WTC11 (cell line): Measurements from ENCODE around the gene SLC9A4. TPM values are rescaled to one million over a fixed set of nuclear protein-coding genes. Genes with fewer than 3 reads are reported as not detected.

ENCODE experiments used
- ATAC-seq: fragments of 200-7000 bp; cut with Tn5 transposase; 2 replicates; pipeline ENCODE4 v1.10.0; 2021; ENCODE audit warnings: mild to moderate bottlenecking, moderate library complexity
- CTCF ChIA-PET: fragments of 300-600 bp; sonication (Branson Sonifier 250); formaldehyde crosslinking; loops from one replicate; lab custom pipeline; 2021; ENCODE audit warnings: antibody characterized with exemption; lab: Charles Lee
- POLR2A ChIA-PET: fragments of 350-600 bp; sonication (Branson Sonifier 250); formaldehyde crosslinking; loops from one replicate; lab custom pipeline; 2021; ENCODE audit warnings: antibody characterized with exemption; lab: Charles Lee
- DNase-seq: peaks from one replicate; pipeline ENCODE4 v3.0.0; 2021; ENCODE audit warnings: low spot score
- H3K27ac Mint-ChIP-seq: 2 replicates; pipeline ENCODE4 v1.8.0; 2021; ENCODE audit warnings: mixed read lengths
- H3K27me3 Mint-ChIP-seq: 2 replicates; pipeline ENCODE4 v1.8.0; 2021; ENCODE audit warnings: low read depth, mild to moderate bottlenecking, moderate library complexity, mixed read lengths
- H3K36me3 Mint-ChIP-seq: 2 replicates; pipeline ENCODE4 v1.8.0; 2021; ENCODE audit warnings: mixed read lengths
- H3K4me1 Mint-ChIP-seq: 2 replicates; pipeline ENCODE4 v1.8.0; 2022; ENCODE audit warnings: mixed read lengths
- H3K4me3 Mint-ChIP-seq: 2 replicates; pipeline ENCODE4 v1.8.0; 2021; ENCODE audit warnings: mild to moderate bottlenecking, moderate library complexity, mixed read lengths
- H3K9me3 Mint-ChIP-seq: 2 replicates; pipeline ENCODE4 v1.8.0; 2021; ENCODE audit warnings: mixed read lengths
- CREM ChIP-seq: sonication (generic); formaldehyde crosslinking; IDR thresholded peaks from 2 replicates; pipeline ENCODE4 v1.8.1; 2022; ENCODE audit warnings: mild to moderate bottlenecking, missing genetic modification reagents, moderate library complexity
- GRHL2 ChIP-seq: fragments of 250-450 bp; sonication (Bioruptor Pico); IDR thresholded peaks from 2 replicates; pipeline ENCODE4 v1.8.0; 2022; ENCODE audit warnings: mild to moderate bottlenecking, moderate library complexity; ENCODE audit not compliant: insufficient replicate concordance, severe bottlenecking
- IRF2 ChIP-seq: sonication (generic); formaldehyde crosslinking; IDR thresholded peaks from 2 replicates; pipeline ENCODE4 v1.8.0; 2022; ENCODE audit warnings: low read depth, missing genetic modification reagents, borderline replicate concordance
- MYBL2 ChIP-seq: sonication (generic); formaldehyde crosslinking; IDR thresholded peaks from 2 replicates; pipeline ENCODE4 v1.8.1; 2023; ENCODE audit warnings: mild to moderate bottlenecking, moderate library complexity, missing genetic modification reagents
- SOX15 ChIP-seq: fragments of 250-450 bp; sonication (Bioruptor Pico); IDR thresholded peaks from 2 replicates; pipeline ENCODE4 v1.9.0; 2021; ENCODE audit warnings: mild to moderate bottlenecking
- SP1 ChIP-seq: sonication (generic); formaldehyde crosslinking; conservative IDR thresholded peaks from 2 replicates; pipeline ENCODE4 v1.8.1; 2022; ENCODE audit warnings: missing genetic modification reagents
- TCF7 ChIP-seq: sonication (generic); formaldehyde crosslinking; IDR thresholded peaks from 2 replicates; pipeline ENCODE4 v1.8.0; 2022; ENCODE audit warnings: mild to moderate bottlenecking, low read depth, missing genetic modification reagents, moderate library complexity
- TEAD4 ChIP-seq: sonication (generic); formaldehyde crosslinking; IDR thresholded peaks from 2 replicates; pipeline ENCODE4 v1.8.0; 2022; ENCODE audit warnings: mild to moderate bottlenecking, missing genetic modification reagents
- TP53 ChIP-seq: sonication (generic); formaldehyde crosslinking; IDR thresholded peaks from 2 replicates; pipeline ENCODE4 v1.8.1; 2023; ENCODE audit warnings: mild to moderate bottlenecking, missing genetic modification reagents
- ZNF232 ChIP-seq: sonication (generic); formaldehyde crosslinking; IDR thresholded peaks from 2 replicates; pipeline ENCODE4 v1.8.0; 2022; ENCODE audit warnings: mild to moderate bottlenecking, missing genetic modification reagents
- ZNF396 ChIP-seq: fragments of 250-450 bp; sonication (Bioruptor Pico); IDR thresholded peaks from 2 replicates; pipeline ENCODE4 v1.8.0; 2021; ENCODE audit warnings: mild to moderate bottlenecking, moderate library complexity, borderline replicate concordance
- total RNA-seq: library from RNA; stranded (reverse); gene quantifications from 3 replicates; pipeline ENCODE4 v1.2.3, GENCODE V29; 2021
- TF ChIP-seq, protein P1 (sequence below): fragments of 250-450 bp; sonication (Bioruptor Pico); IDR thresholded peaks from 2 replicates; pipeline ENCODE4 v1.9.0; 2021; ENCODE audit warnings: mild to moderate bottlenecking, borderline replicate concordance
- TF ChIP-seq, protein P2 (sequence below): fragments of 250-450 bp; sonication (Bioruptor Pico); IDR thresholded peaks from 2 replicates; pipeline ENCODE4 v1.9.0; 2021; ENCODE audit warnings: mild to moderate bottlenecking
- TF ChIP-seq, protein P3 (sequence below): sonication (generic); formaldehyde crosslinking; IDR thresholded peaks from 2 replicates; pipeline ENCODE4 v1.8.0; 2022; ENCODE audit warnings: mild to moderate bottlenecking, missing genetic modification reagents
- TF ChIP-seq, protein P4 (sequence below): sonication (generic); formaldehyde crosslinking; conservative IDR thresholded peaks from 2 replicates; pipeline ENCODE4 v1.8.1; 2022; ENCODE audit warnings: mild to moderate bottlenecking, missing genetic modification reagents
- TF ChIP-seq, protein P5 (sequence below): sonication (generic); formaldehyde crosslinking; IDR thresholded peaks from 2 replicates; pipeline ENCODE4 v1.8.1; 2023; ENCODE audit warnings: mild to moderate bottlenecking, missing genetic modification reagents, borderline replicate concordance
- TF ChIP-seq, protein P6 (sequence below): fragments of 200-600 bp; IDR thresholded peaks from 2 replicates; pipeline ENCODE4 v1.8.0; 2022; ENCODE audit warnings: antibody characterized with exemption
- TF ChIP-seq, protein P7 (sequence below): sonication (generic); formaldehyde crosslinking; IDR thresholded peaks from 2 replicates; pipeline ENCODE4 v1.8.0; 2023; ENCODE audit warnings: missing genetic modification reagents

The SLC9A4 gene
- total RNA-seq, 1 experiment from 2014 or later, result 0.11 TPM

DNA sequence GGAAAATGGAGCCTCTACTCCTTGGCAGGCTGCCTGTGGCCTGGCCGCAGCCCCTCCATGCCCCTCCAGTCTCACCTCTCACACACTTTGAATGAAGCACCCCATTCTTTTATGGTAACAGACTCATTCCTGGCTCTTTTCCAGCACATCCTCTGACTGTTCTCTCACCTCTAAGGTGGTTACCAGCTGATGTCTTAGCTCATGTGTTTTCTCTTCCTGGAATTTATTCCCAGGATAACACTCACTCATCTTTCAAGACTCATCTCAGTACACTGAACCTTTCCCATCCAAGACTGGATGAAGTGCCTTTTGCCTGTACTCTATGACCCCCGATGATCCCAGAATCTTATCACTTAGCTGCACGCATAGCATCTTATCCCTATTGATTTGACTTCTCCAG lies 50.6 kb downstream of the SLC9A4 start:
- TF ChIP-seq TEAD4 (CRISPR knock-in tag), result no peak
- TF ChIP-seq IRF2 (CRISPR knock-in tag), result no peak
- no peak for TF ChIP-seq TP53 (CRISPR knock-in tag)
- TF ChIP-seq, protein P1, sequence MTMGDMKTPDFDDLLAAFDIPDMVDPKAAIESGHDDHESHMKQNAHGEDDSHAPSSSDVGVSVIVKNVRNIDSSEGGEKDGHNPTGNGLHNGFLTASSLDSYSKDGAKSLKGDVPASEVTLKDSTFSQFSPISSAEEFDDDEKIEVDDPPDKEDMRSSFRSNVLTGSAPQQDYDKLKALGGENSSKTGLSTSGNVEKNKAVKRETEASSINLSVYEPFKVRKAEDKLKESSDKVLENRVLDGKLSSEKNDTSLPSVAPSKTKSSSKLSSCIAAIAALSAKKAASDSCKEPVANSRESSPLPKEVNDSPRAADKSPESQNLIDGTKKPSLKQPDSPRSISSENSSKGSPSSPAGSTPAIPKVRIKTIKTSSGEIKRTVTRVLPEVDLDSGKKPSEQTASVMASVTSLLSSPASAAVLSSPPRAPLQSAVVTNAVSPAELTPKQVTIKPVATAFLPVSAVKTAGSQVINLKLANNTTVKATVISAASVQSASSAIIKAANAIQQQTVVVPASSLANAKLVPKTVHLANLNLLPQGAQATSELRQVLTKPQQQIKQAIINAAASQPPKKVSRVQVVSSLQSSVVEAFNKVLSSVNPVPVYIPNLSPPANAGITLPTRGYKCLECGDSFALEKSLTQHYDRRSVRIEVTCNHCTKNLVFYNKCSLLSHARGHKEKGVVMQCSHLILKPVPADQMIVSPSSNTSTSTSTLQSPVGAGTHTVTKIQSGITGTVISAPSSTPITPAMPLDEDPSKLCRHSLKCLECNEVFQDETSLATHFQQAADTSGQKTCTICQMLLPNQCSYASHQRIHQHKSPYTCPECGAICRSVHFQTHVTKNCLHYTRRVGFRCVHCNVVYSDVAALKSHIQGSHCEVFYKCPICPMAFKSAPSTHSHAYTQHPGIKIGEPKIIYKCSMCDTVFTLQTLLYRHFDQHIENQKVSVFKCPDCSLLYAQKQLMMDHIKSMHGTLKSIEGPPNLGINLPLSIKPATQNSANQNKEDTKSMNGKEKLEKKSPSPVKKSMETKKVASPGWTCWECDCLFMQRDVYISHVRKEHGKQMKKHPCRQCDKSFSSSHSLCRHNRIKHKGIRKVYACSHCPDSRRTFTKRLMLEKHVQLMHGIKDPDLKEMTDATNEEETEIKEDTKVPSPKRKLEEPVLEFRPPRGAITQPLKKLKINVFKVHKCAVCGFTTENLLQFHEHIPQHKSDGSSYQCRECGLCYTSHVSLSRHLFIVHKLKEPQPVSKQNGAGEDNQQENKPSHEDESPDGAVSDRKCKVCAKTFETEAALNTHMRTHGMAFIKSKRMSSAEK (CRISPR knock-in tag), result no peak
- no peaks in the 10 kb centered on the region for H3K4me1 Mint-ChIP-seq
- H3K36me3 Mint-ChIP-seq, result no peaks in the 10 kb centered on the region
- H3K4me3 Mint-ChIP-seq, result no peak overlapping the region
- ChIA-PET POLR2A (no interaction called here), CTCF (interaction anchor here (1.6 kb wide), 1 partner anchor 92 kb away, joined by 4 read pairs; no protein-coding TSS in a partner anchor)
- no peak for ATAC-seq
- DNase-seq, result no peak
- H3K9me3 Mint-ChIP-seq, result no peaks in the 10 kb centered on the region
- H3K27me3 Mint-ChIP-seq, result no peaks in the 10 kb centered on the region
- H3K27ac Mint-ChIP-seq, result no peak overlapping the region

DNA sequence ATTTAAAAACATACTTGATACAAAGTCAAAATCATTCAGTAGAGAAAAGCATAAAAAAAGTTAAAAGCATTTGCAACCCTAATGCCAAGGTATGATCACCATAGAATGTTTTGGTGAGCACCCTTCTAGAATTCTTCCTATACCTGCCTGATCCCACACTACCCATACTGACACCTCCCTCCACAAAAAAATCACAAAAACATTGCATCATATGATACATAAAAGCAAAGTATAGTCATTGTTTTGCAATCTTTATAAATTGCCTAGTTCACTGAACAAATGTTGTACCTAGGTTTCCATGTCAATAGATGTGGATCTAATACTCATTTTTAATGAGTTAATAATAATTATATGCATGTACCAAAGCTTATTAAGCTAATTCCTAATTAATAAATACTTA lies 54.1 kb downstream of the SLC9A4 start:
- TF ChIP-seq, protein P2, sequence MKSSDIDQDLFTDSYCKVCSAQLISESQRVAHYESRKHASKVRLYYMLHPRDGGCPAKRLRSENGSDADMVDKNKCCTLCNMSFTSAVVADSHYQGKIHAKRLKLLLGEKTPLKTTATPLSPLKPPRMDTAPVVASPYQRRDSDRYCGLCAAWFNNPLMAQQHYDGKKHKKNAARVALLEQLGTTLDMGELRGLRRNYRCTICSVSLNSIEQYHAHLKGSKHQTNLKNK (CRISPR knock-in tag), result no peak
- no peak for TF ChIP-seq TCF7 (CRISPR knock-in tag)
- TF ChIP-seq GRHL2 (CRISPR knock-in tag), result no peak
- TF ChIP-seq CREM (CRISPR knock-in tag), result no peak
- TF ChIP-seq ZNF396 (CRISPR knock-in tag), result no peak
- no peak overlapping the region for H3K27ac Mint-ChIP-seq
- no peak overlapping the region for H3K4me3 Mint-ChIP-seq
- CTCF ChIA-PET, result no interaction called here
- POLR2A ChIA-PET, result no interaction called here
- H3K9me3 Mint-ChIP-seq, result peaks cover under 1% of the 10 kb centered on the region; the same call in 1 of the 2 replicates
- ATAC-seq (no peak), DNase-seq (no peak)
- no peaks in the 10 kb centered on the region for H3K4me1 Mint-ChIP-seq
- no peaks in the 10 kb centered on the region for H3K36me3 Mint-ChIP-seq
- H3K27me3 Mint-ChIP-seq, result no peaks in the 10 kb centered on the region

DNA sequence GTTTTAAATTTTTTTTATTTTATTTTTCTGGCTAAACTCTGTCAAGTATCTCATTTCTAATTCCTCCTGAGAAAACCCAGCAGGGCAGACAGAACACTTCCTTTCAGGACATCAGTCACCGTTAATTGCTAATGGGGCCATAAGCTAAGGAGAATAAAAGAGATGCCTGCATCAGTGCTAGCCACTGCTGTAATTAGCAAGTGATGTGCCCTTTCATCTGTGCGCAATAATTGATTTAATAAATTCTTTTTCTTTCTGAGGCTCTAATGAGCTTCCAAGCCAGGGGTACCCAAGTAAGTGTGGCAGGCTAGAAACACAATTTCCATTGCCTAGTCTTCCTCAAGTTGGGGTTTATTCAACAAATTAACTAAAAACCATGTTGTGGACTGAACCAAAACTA lies 65.5 kb downstream of the SLC9A4 start:
- H3K27me3 Mint-ChIP-seq, result no peaks in the 10 kb centered on the region
- H3K9me3 Mint-ChIP-seq, result peaks cover 4% of the 10 kb centered on the region
- H3K4me3 Mint-ChIP-seq, result no peak overlapping the region
- H3K4me1 Mint-ChIP-seq, result no peaks in the 10 kb centered on the region
- POLR2A ChIA-PET, result no interaction called here
- no peak for ATAC-seq
- H3K36me3 Mint-ChIP-seq, result no peaks in the 10 kb centered on the region
- no peak for DNase-seq
- H3K27ac Mint-ChIP-seq, result no peak overlapping the region
- TF ChIP-seq, protein P3, sequence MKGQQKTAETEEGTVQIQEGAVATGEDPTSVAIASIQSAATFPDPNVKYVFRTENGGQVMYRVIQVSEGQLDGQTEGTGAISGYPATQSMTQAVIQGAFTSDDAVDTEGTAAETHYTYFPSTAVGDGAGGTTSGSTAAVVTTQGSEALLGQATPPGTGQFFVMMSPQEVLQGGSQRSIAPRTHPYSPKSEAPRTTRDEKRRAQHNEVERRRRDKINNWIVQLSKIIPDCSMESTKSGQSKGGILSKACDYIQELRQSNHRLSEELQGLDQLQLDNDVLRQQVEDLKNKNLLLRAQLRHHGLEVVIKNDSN, result no peak
- CTCF ChIA-PET, result no interaction called here

DNA sequence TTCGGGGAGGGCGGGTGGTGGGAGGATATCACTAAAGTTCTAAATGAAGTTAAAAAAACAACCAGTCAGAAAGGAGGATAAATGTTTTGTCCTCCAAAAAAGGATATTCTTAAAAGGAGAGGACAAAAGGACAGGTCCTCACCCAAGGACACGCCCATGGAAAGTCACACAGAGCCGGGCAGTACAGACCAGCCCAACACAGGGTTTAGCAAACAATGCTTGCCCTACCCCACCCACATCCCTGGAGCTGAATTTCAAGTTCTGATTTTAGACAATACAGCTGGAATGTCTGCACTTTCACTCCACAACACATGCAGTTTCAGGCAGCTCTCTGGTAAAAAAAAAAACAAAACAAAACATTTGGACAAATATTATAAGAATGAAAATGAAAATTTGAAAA lies 67.9 kb downstream of the SLC9A4 start:
- Mint-ChIP-seq H3K4me3 (no peak overlapping the region), H3K4me1 (no peaks in the 10 kb centered on the region), H3K27ac (no peak overlapping the region), H3K9me3 (peaks cover 2% of the 10 kb centered on the region; the same call in 1 of the 2 replicates), H3K36me3 (no peaks in the 10 kb centered on the region), H3K27me3 (no peaks in the 10 kb centered on the region)
- DNase-seq (no peak), ATAC-seq (no peak)
- ChIA-PET CTCF (interaction anchor here (0.7 kb wide), 2 partner anchors 56 to 75 kb away, joined by 4 to 6 read pairs; no protein-coding TSS in a partner anchor), POLR2A (no interaction called here)
- TF ChIP-seq, protein P4, sequence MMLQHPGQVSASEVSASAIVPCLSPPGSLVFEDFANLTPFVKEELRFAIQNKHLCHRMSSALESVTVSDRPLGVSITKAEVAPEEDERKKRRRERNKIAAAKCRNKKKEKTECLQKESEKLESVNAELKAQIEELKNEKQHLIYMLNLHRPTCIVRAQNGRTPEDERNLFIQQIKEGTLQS, result no peak
- TF ChIP-seq SOX15, result no peak
- TF ChIP-seq, protein P5, sequence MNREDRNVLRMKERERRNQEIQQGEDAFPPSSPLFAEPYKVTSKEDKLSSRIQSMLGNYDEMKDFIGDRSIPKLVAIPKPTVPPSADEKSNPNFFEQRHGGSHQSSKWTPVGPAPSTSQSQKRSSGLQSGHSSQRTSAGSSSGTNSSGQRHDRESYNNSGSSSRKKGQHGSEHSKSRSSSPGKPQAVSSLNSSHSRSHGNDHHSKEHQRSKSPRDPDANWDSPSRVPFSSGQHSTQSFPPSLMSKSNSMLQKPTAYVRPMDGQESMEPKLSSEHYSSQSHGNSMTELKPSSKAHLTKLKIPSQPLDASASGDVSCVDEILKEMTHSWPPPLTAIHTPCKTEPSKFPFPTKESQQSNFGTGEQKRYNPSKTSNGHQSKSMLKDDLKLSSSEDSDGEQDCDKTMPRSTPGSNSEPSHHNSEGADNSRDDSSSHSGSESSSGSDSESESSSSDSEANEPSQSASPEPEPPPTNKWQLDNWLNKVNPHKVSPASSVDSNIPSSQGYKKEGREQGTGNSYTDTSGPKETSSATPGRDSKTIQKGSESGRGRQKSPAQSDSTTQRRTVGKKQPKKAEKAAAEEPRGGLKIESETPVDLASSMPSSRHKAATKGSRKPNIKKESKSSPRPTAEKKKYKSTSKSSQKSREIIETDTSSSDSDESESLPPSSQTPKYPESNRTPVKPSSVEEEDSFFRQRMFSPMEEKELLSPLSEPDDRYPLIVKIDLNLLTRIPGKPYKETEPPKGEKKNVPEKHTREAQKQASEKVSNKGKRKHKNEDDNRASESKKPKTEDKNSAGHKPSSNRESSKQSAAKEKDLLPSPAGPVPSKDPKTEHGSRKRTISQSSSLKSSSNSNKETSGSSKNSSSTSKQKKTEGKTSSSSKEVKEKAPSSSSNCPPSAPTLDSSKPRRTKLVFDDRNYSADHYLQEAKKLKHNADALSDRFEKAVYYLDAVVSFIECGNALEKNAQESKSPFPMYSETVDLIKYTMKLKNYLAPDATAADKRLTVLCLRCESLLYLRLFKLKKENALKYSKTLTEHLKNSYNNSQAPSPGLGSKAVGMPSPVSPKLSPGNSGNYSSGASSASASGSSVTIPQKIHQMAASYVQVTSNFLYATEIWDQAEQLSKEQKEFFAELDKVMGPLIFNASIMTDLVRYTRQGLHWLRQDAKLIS (CRISPR knock-in tag), result no peak
- no peak for TF ChIP-seq SP1 (CRISPR knock-in tag)
- TF ChIP-seq, protein P6, sequence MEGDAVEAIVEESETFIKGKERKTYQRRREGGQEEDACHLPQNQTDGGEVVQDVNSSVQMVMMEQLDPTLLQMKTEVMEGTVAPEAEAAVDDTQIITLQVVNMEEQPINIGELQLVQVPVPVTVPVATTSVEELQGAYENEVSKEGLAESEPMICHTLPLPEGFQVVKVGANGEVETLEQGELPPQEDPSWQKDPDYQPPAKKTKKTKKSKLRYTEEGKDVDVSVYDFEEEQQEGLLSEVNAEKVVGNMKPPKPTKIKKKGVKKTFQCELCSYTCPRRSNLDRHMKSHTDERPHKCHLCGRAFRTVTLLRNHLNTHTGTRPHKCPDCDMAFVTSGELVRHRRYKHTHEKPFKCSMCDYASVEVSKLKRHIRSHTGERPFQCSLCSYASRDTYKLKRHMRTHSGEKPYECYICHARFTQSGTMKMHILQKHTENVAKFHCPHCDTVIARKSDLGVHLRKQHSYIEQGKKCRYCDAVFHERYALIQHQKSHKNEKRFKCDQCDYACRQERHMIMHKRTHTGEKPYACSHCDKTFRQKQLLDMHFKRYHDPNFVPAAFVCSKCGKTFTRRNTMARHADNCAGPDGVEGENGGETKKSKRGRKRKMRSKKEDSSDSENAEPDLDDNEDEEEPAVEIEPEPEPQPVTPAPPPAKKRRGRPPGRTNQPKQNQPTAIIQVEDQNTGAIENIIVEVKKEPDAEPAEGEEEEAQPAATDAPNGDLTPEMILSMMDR, result no peak
- TF ChIP-seq, protein P7, sequence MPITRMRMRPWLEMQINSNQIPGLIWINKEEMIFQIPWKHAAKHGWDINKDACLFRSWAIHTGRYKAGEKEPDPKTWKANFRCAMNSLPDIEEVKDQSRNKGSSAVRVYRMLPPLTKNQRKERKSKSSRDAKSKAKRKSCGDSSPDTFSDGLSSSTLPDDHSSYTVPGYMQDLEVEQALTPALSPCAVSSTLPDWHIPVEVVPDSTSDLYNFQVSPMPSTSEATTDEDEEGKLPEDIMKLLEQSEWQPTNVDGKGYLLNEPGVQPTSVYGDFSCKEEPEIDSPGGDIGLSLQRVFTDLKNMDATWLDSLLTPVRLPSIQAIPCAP, result no peak
- no peak for TF ChIP-seq MYBL2 (CRISPR knock-in tag)
- TF ChIP-seq ZNF232 (CRISPR knock-in tag), result no peak
